Inflammatory macrophage treated with lipopolysaccharide for 1 hour (primary cell): ENCODE results near the gene IL1RN.
"Not testable (repeated sequence)": the region's sequence is repeated elsewhere in the genome, so short reads cannot be mapped to it uniquely, and the experiment has no call there.

Experiments
- DNase-seq, 2 donors: peaks; one replicate each; pipeline ENCODE4 v3.0.0-alpha.2; 2020 to 2022

Gene IL1RN

GRCh38 chr2:113126845-113127645 is at the start of gene IL1RN:
IL1RN (plus strand) TSS chr2:113127598; CDS start chr2:113127625, 27 bp downstream.
- peak; percentile 95 to 98 for DNase-seq

GRCh38 chr2:113077921-113078320 is 49.5 kb upstream of the IL1RN start:
- no peak for DNase-seq

GRCh38 chr2:113078350-113078839 is 49.0 kb upstream of the IL1RN start:
- peak; percentile 72 to 85 for DNase-seq

GRCh38 chr2:113079131-113079530 is 48.3 kb upstream of the IL1RN start:
- DNase-seq: no peak

GRCh38 chr2:113080134-113080533 is 47.3 kb upstream of the IL1RN start:
- DNase-seq: peak; percentile 65 to 82

- peak in 1 of 2 donors; percentile 72 for DNase-seq
Observed at GRCh38 chr2:113081488-113082210, 45.7 kb upstream of the IL1RN start.

GRCh38 chr2:113083296-113083695 is 44.1 kb upstream of the IL1RN start:
- DNase-seq: peak; percentile 92 to 97

GRCh38 chr2:113084249-113085000 is 43.0 kb upstream of the IL1RN start:
- peak; percentile 73 to 82 for DNase-seq

GRCh38 chr2:113085542-113085941 is 41.9 kb upstream of the IL1RN start:
- DNase-seq: no peak

GRCh38 chr2:113088213-113088992 is 39.0 kb upstream of the IL1RN start:
- peak in 1 of 2 donors; percentile 59 for DNase-seq

- peak; percentile 50 to 54 for DNase-seq
Observed at GRCh38 chr2:113089916-113090315, 37.5 kb upstream of the IL1RN start.

GRCh38 chr2:113091231-113091896 is 36.0 kb upstream of the IL1RN start:
- DNase-seq: peak; percentile 59 to 91

- DNase-seq: no peak
Observed at GRCh38 chr2:113092864-113093612, 34.4 kb upstream of the IL1RN start.

- peak; percentile 28 to 77 for DNase-seq
Observed at GRCh38 chr2:113093613-113093977, 33.8 kb upstream of the IL1RN start.

GRCh38 chr2:113096306-113096705 is 31.1 kb upstream of the IL1RN start:
- DNase-seq: not testable (repeated sequence)

- DNase-seq: peak; percentile 64 to 65
Observed at GRCh38 chr2:113096842-113097618, 30.4 kb upstream of the IL1RN start.

GRCh38 chr2:113098041-113098440 is 29.4 kb upstream of the IL1RN start:
- DNase-seq: peak; percentile 59 to 77

- no peak for DNase-seq
Observed at GRCh38 chr2:113098532-113098931, 28.9 kb upstream of the IL1RN start.

- no peak for DNase-seq
Observed at GRCh38 chr2:113102133-113102532, 25.3 kb upstream of the IL1RN start.

GRCh38 chr2:113103277-113103676 is 24.1 kb upstream of the IL1RN start:
- no peak for DNase-seq
